HG03097 (cell line): ENCODE measurements around the gene HADH.
"Not testable (repeated sequence)": the region's sequence is repeated elsewhere in the genome, so short reads cannot be mapped to it uniquely, and the experiment has no call there.

ENCODE experiments used
- ATAC-seq: cut with Tn5 transposase; IDR thresholded peaks from one replicate; pipeline ENCODE4 v1.9.1; 2021; ENCODE audit not compliant: unreplicated experiment, low FRiP score

Gene HADH

GRCh38 chr4:107989537-107990386, at the start of gene HADH:
Gene HADH (plus strand): TSS chr4:107989889. CDS start chr4:107989933, 44 bp downstream.
- peak; percentile 97 for ATAC-seq

DNA sequence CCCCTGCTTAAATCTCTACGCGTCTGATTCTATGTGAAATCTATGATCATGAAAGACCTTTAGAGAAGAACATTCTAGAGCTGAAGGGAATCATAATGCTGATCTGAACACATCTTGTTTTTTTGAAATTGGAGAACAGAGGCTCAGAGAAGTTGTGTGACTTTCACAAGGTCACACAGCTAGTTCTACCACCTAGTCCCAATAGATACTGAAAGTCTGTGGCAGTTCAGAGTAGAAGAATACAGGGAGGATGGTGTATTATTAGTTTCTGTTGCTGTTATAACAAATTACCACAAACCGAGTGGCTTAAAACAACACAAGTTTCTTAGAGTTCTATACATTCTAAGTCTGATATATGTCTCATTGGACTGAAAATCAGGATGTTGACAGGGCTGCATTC, 43.9 kb upstream of the HADH start:
- ATAC-seq, result no peak

DNA sequence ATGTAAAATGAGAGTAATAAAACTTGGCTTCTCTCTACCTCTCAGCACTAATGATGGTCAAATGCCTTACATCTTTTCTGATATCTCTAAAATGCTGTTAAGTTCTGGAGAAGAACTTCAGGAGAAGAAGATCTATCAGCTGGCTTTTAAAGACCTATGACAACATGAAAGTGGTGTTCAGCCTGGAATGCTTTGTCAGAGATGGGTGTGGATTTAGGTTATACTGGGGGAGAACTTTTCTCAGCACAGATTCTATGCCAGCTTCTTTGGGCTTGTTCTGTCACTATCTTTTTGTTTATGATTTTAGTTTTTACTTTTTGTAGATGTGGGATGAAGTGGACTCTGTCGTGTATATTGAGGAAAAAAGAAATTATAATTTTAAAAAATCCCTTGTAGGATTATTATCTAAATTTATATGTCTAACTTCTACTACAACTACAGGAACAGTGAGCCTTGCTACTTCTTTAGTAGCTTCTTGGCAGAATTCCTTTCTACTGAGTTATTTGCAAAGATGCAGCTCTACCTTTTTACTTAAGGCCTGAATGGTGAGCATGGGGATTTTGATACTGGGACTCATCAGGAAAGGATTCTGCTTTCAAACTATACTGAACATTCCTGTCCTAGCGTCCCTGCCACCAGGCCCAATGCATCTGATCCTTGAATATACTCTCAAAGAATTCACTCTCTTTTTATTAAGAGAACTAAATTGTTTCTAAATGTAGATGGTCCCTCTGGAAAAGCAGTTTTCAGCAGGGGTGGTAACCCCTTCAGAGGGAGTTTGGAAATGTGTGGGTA, 38.7 kb upstream of the HADH start:
- ATAC-seq, result no peak

GRCh38 chr4:107951551-107951950, 38.1 kb upstream of the HADH start:
- no peak for ATAC-seq

- no peak for ATAC-seq
Observed at GRCh38 chr4:107956011-107956410, 33.7 kb upstream of the HADH start.

- ATAC-seq, result no peak
Observed at GRCh38 chr4:107966903-107967302, 22.8 kb upstream of the HADH start.

DNA sequence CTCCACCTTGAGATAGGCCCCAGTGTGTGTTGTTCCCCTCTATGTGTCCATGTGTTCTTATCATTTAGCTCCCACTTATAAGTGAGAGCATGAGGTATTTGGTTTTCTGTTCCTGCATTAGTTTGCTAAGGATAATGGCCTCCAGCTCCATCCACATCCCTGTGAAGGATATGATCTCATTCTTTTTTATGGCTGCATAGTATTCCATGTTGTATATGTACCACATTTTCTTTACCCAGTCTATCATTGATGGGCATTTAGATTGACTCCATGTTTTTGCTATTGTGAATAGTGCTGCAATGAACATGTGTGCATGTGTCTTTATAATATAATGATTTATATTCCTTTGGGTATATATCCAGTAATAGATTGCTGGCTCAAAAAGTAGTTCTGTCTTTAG, 22.2 kb upstream of the HADH start:
- not testable (repeated sequence) for ATAC-seq

DNA sequence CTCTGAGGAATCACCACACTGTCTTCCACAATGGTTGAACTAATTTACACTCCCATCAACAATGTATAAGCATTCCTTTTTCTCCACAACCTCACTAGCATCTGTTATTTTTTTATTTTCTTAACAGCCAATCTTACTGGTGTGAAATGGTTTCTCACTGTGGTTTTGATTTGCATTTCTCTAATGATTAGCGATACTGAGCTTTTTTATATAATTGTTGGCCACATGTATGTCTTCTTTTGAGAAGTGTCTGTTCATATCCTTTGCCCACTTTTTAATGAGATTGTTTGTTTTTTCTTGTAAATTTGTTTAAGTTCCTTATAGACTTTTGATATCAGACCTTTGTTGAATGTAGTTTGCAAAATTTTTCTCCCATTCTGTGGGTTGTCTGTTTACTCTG, 21.8 kb upstream of the HADH start:
- ATAC-seq, result not testable (repeated sequence)

DNA sequence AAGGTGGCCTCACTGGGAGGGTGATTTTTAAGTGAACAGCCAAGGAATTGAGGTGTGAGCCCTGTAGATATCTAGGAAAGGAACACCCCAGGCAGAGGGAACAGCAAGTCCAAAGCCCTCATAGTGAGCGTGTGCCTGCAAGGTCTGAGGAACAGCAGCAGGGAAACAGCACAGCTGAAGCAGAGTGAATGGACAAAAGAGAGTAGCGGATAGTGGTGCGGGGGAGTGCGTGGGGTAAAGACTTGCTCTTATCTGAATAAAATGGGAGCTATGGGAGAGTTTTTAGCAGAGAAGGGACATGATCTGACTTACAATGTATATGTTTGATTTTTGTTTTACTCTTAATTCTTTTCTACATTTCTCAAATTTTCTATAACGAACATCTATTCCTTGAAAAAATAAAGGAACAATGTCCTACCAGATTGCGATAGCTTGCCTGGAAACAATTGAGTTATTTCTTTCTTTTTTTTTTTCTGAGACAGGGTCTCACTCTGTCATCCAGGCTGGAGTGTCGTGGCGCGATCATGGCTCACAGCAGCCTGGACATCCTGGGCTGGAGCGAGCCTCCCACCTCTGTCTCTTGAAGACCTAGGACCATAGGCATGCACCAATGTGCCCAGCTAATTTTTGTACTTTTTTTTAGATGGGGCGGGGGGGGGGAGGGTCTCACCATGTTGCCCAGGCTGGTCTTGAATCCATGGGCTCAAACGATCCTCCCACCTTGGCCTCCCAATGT, 19.5 kb upstream of the HADH start:
- ATAC-seq, result no peak

- no peak for ATAC-seq
Observed at GRCh38 chr4:107972605-107973004, 17.1 kb upstream of the HADH start.

DNA sequence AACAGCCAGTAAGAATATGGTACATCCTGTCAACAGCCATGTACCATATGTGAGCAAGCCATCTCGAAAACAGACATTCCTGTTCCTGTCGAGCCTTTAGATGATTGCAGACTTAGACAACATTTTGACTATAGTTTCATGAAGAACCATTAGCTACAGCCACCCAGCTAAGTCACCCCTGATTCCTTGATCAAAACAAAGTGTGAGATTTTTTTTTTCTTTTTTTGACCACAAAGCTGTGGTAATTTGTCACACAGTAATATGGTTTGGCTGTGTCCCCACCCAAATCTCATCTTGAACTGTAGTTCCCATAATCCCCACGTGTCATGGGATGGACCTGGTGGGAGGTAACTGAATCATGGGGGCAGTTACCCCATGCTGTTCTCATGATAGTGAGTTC, 15.2 kb upstream of the HADH start:
- no peak for ATAC-seq

DNA sequence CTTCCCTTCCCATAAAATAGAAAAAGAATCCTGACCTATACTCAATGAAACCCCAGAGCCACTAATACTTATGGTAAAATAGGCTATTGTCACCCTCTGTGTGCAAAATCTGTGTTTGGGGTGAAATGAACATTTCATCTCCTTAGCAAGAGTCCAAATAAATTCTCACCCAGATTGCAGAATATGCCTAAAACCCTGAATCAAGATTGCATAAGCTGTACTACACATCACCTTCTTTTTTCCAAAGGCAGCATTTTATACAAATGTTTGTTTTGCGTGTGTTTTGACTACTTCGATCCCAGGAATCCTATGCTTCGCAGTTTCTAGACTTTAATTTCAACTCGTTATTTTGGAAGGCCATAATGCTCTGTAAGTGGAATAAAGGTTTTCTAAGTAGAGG, 12.2 kb upstream of the HADH start:
- no peak for ATAC-seq

DNA sequence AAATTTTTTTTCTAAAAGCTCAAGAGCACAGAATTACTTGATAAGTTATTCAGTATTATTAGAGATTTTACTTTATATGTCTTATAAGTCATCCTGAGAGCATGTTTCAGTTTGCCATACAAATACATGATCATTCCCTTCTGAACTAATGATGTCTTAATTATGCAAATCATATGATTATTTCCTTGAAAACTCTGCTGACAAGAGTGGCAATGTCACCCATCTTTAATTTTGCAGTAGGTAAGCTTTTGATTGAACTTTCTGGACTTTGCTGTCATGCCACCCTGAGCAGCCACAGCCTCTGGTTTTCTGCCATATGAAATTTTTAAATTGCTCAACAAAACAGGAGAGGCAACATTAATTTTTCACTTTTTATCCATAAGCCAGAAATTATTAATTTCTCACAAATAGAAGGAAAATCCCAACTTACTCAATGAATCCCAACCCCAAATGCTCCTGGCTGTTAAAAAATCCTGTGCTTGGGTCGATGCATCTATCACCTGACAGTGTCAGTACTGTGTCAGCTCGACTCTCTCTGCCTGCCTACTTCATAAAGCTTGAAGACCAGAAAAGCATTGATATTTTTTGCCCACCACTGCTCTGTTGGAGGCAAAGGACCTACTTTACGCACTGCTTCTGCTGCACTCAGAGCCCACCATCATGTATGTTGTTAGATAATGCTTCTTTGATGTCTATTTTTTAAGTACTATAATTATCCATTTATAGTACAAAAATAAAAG, 11.6 kb upstream of the HADH start:
- no peak for ATAC-seq

- ATAC-seq, result no peak
Observed at GRCh38 chr4:107978716-107979451, 10.8 kb upstream of the HADH start.

GRCh38 chr4:107987916-107988762, 1.6 kb upstream of the HADH start:
- ATAC-seq, result no peak

- no peak for ATAC-seq
Observed at GRCh38 chr4:107988763-107989035, 990 bp upstream of the HADH start.

- ATAC-seq, result no peak
Observed at GRCh38 chr4:107989162-107989536, 540 bp upstream of the HADH start.

DNA sequence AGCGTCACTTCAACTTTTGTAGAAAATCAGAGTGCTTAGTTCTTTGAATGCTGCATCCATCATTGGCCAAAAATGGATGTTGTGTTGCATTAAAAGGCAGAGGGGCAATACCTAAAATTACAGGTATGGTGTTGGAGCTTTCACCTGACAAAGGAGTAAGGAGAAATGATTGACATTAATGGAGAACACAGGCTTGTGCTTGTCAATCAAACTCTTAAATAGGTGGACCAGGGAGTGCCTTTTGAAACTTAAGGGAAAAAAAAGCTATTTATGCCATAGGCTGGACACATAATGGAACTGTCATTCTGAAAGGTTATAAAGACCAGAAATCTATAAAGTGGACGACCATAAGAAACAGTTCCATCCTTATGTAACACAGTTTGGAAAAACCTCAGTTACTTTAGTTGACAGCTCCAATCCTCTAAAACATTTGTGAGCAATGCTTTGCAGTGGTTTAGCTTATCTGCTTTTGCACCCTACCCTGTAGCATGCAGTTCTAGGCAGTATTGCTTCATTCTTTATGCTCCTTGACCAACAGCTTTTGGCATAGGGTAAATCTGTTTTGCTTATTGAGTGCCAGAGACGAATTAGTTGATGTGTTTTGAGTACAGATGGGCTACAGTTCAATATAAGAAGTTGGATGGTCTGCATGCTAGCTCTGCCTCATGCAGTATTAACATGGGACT, 2.4 kb downstream of the HADH start:
- ATAC-seq, result no peak

GRCh38 chr4:107993969-107994368, 4.3 kb downstream of the HADH start:
- peak; percentile 30 for ATAC-seq
